Measurements from ENCODE around the gene GPLD1.

GPLD1 gene

DNA sequence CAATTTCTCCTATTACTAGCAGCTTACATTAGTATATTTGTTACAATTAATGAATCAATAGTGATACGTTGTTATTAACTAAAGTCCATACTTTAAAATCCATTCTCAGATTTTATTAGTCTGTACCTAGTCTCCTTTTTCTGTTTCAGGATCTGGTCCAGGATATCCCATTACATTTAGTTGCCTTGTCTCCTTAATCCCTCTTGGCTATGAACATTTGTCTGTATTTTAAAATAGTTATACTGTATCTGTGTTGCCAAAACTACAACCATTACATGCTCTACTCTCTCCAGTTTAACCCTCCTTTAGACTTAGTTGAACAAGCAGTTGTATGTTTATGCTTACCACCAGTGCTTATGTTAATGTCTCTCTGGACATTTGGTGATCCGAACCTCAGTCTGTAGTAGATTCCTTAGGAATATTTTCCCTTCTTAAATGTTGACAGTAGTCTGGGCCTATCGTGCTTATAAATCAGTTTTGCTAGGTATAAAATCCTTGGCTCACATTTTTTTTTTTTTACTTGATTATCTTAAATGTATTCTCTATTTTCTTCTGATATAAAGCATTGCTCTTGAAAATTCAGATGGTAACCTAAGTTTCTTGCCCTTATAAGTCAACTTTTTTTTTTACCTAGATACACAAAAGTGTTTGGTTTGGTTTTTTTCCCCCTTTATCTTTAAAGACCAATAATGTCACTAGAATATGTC lies 17.6 kb upstream of the GPLD1 start:
- Histone ChIP-seq H3K9me2 (replicated peaks; ENCODE audit: control insufficient read depth, low read length) (no peaks in the 10 kb centered on the region), H3F3A (ENCODE audit: control insufficient read depth, insufficient read depth) (no peaks in the 10 kb centered on the region), H3K4me2 (ENCODE audit: low read length) (no peak overlapping the region), H3K27ac (ENCODE audit: low read depth, low read length) (no peak overlapping the region), H3K27me3 (ENCODE audit: control insufficient read depth, low read length) (no peaks in the 10 kb centered on the region), H3K4me1 (ENCODE audit: control insufficient read depth, low read length) (no peaks in the 10 kb centered on the region), H3K4me3 (ENCODE audit: low read length) (no peak overlapping the region), H3K9me3 (ENCODE audit: control insufficient read depth, insufficient read depth, low read length) (no peaks in the 10 kb centered on the region), H3K36me3 (ENCODE audit: control insufficient read depth, low read length) (peaks cover 19% of the 10 kb centered on the region), H3K79me2 (ENCODE audit: control insufficient read depth, low read length) (no peaks in the 10 kb centered on the region), H4K20me1 (ENCODE audit: control insufficient read depth, insufficient read depth, low read depth, low read length) (no peaks in the 10 kb centered on the region)
- TF ChIP-seq CTCF (IDR thresholded peaks at IDR 0.05; ENCODE audit: low read depth, low read length, poor library complexity, severe bottlenecking) = no peak
- no peak for TF ChIP-seq EZH2phosphoT487 (IDR thresholded peaks at IDR 0.05; ENCODE audit: borderline replicate concordance, low read length)

GRCh38 chr6:24504649-24505586 lies 15.5 kb upstream of the GPLD1 start:
- H3K4me2 ChIP-seq (ENCODE audit: low read length) = no peak overlapping the region

DNA sequence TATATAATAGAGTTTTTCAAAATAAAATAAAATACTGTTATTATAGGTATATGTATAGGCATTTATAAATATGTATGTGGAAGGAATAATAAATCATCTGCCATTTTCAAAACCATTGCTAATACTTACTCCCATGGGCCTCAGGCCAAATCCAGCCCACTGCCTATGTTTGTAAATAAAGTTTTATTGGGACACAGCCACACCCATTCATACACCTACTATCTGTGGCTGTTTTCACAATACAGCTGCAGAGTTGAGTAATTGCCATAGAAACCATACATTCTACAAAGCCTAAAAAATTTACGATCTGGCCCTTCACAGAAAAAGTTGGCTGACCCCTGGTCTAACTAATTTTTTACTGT lies 14.9 kb upstream of the GPLD1 start:
- no peaks in the 10 kb centered on the region for H4K20me1 ChIP-seq (ENCODE audit: control insufficient read depth, insufficient read depth, low read depth, low read length)
- no peaks in the 10 kb centered on the region for H3K4me1 ChIP-seq (ENCODE audit: control insufficient read depth, low read length)
- H3K9me2 ChIP-seq (replicated peaks; ENCODE audit: control insufficient read depth, low read length) = no peaks in the 10 kb centered on the region
- no peak overlapping the region for H3K4me3 ChIP-seq (ENCODE audit: low read length)
- no peaks in the 10 kb centered on the region for H3K9me3 ChIP-seq (ENCODE audit: control insufficient read depth, insufficient read depth, low read length)
- TF ChIP-seq CTCF (IDR thresholded peaks at IDR 0.05; ENCODE audit: low read depth, low read length, poor library complexity, severe bottlenecking) (no peak), EZH2phosphoT487 (IDR thresholded peaks at IDR 0.05; ENCODE audit: borderline replicate concordance, low read length) (no peak)
- H3K27me3 ChIP-seq (ENCODE audit: control insufficient read depth, low read length) = no peaks in the 10 kb centered on the region
- H3K4me2 ChIP-seq (ENCODE audit: low read length) = no peak overlapping the region
- no peaks in the 10 kb centered on the region for H3K79me2 ChIP-seq (ENCODE audit: control insufficient read depth, low read length)
- H3K36me3 ChIP-seq (ENCODE audit: control insufficient read depth, low read length) = peaks cover 19% of the 10 kb centered on the region
- H3K27ac ChIP-seq (ENCODE audit: low read depth, low read length) = no peak overlapping the region
- no peaks in the 10 kb centered on the region for H3F3A ChIP-seq (ENCODE audit: control insufficient read depth, insufficient read depth)

More at GRCh38 chr6:24504649-24505586, 15.5 kb upstream of the GPLD1 start:
- H3K36me3 ChIP-seq (ENCODE audit: control insufficient read depth, low read length) = peaks cover 19% of the 10 kb centered on the region
- no peaks in the 10 kb centered on the region for H3K9me3 ChIP-seq (ENCODE audit: control insufficient read depth, insufficient read depth, low read length)
- H3F3A ChIP-seq (ENCODE audit: control insufficient read depth, insufficient read depth) = no peaks in the 10 kb centered on the region
- H3K4me3 ChIP-seq (ENCODE audit: low read length) = no peak overlapping the region
- H3K27ac ChIP-seq (ENCODE audit: low read depth, low read length) = no peak overlapping the region
- H4K20me1 ChIP-seq (ENCODE audit: control insufficient read depth, insufficient read depth, low read depth, low read length) = no peaks in the 10 kb centered on the region
- H3K79me2 ChIP-seq (ENCODE audit: control insufficient read depth, low read length) = no peaks in the 10 kb centered on the region
- no peaks in the 10 kb centered on the region for H3K9me2 ChIP-seq (replicated peaks; ENCODE audit: control insufficient read depth, low read length)
- no peaks in the 10 kb centered on the region for H3K4me1 ChIP-seq (ENCODE audit: control insufficient read depth, low read length)
- TF ChIP-seq EZH2phosphoT487 (IDR thresholded peaks at IDR 0.05; ENCODE audit: borderline replicate concordance, low read length) (no peak), CTCF (IDR thresholded peaks at IDR 0.05; ENCODE audit: low read depth, low read length, poor library complexity, severe bottlenecking) (no peak)
- no peaks in the 10 kb centered on the region for H3K27me3 ChIP-seq (ENCODE audit: control insufficient read depth, low read length)
